Peyer's patch (tissue), 4 donors: Measurements from ENCODE around the gene TARS2. TPM values are rescaled to one million over a fixed set of nuclear protein-coding genes. Genes with fewer than 3 reads are reported as not detected.
A peak's percentile ranks its signal among the peaks of the same experiment; 100 is the strongest.

Source experiments
- DNase-seq, 3 donors: peaks; one replicate each; pipeline ENCODE4 v3.0.0-alpha.2; 2017 to 2019
- H3K27ac ChIP-seq, 4 donors: fragments of 200-600 bp; sonication (generic); one replicate each; pipeline ENCODE4 v1.5.1; 2016 to 2019
- H3K27me3 ChIP-seq, 2 donors: fragments of 200-600 bp; sonication (generic); one replicate each; pipeline ENCODE4 v1.5.1; 2019
- H3K36me3 ChIP-seq, 3 donors: fragments of 200-600 bp; sonication (generic); one replicate each; pipeline ENCODE4 v1.5.1; 2016 to 2019
- H3K4me1 ChIP-seq, 4 donors: fragments of 200-600 bp; sonication (generic); one replicate each; pipeline ENCODE4 v1.5.1; 2016 to 2019
- H3K4me3 ChIP-seq, 4 donors: fragments of 200-600 bp; sonication (generic); 1 replicate in 3 of 4; 2 replicates in 1 of 4; pipeline ENCODE4 v1.5.1; 2016 to 2019; ENCODE audit warnings: mild to moderate bottlenecking in 1 of 4
- H3K9me3 ChIP-seq, 4 donors: fragments of 200-600 bp; sonication (generic); one replicate each; pipeline ENCODE4 v1.5.1; 2016 to 2019; ENCODE audit warnings: mild to moderate bottlenecking in 1 of 4
- CTCF ChIP-seq, 6 experiments: fragments of 450-650 bp in 4 of 6; fragments of 200-600 bp in 2 of 6; sonication (generic) in 1 of 6; IDR thresholded peaks; one replicate each; pipeline ENCODE4 v1.5.1; 2017 to 2019; ENCODE audit warnings: antibody characterized with exemption in 6 of 6, mild to moderate bottlenecking in 3 of 6, moderate library complexity in 1 of 6
- POLR2A ChIP-seq, 2 donors: fragments of 450-650 bp; IDR thresholded peaks; one replicate each; pipeline ENCODE4 v1.5.1; 2017; ENCODE audit warnings: antibody characterized with exemption in 2 of 2, mild to moderate bottlenecking in 2 of 2, moderate library complexity in 2 of 2
- total RNA-seq, 4 donors: library from RNA; depleted of rRNA; stranded (reverse); fragments of >200 nt; gene quantifications; one replicate each; pipeline ENCODE4 v1.1.0, GENCODE V29; 2016

TARS2 gene
- total RNA-seq, 4 donors from 2014 or later, result 7.7 to 15.4 (median 12.3) TPM

DNA sequence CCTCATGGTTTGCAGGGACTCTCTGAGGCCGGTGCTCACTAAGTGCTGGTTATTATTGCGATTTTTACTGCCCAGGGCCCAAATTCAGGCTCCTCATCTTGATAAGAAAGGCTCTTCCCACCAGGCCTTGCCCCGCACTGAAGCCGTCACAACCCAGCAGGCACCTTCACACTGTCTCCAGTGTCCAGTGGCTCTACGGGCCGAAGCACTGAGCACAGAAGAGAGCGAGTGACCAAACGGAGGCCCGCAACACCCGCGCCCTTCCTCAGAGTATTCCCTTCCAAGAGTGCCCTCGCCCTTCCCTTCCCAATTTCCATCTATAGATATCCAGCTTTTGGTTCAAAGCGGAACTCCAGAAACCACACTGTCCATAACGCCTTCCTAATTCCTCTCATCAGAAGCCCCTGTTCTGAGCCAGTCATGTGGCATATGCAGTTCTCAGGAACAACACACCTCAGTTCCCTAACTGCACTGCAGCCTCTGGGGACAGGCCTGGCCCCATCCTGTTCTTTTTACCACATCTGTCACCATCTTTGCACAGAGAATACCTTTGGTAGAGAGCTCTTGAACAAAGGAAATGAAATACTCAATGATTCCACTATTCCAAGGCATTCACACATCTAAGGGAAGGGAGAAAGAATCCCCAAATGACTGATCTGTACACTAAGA is 43.4 kb downstream of the TARS2 start:
- no peaks in the 10 kb centered on the region for H3K36me3 ChIP-seq
- H3K27ac ChIP-seq, result no peak overlapping the region
- TF ChIP-seq POLR2A (IDR thresholded peaks at IDR 0.05), result no peak
- no peak for TF ChIP-seq CTCF (IDR thresholded peaks at IDR 0.05)
- no peak for DNase-seq
- H3K4me1 ChIP-seq, result peaks cover 0 to 12% (median 0%) of the 10 kb centered on the region in 4 donors
- H3K27me3 ChIP-seq, result no peaks in the 10 kb centered on the region
- no peaks in the 10 kb centered on the region for H3K9me3 ChIP-seq
- H3K4me3 ChIP-seq, result no peak overlapping the region

- peaks cover 0 to 12% (median 0%) of the 10 kb centered on the region in 4 donors for H3K4me1 ChIP-seq
- DNase-seq, result no peak
- H3K4me3 ChIP-seq, result no peak overlapping the region
- H3K27ac ChIP-seq, result peak overlapping the region in 2 of 4 donors; percentile 53 to 83
- no peak for TF ChIP-seq POLR2A (IDR thresholded peaks at IDR 0.05)
- no peak for TF ChIP-seq CTCF (IDR thresholded peaks at IDR 0.05)
- no peaks in the 10 kb centered on the region for H3K9me3 ChIP-seq
- H3K27me3 ChIP-seq, result no peaks in the 10 kb centered on the region
- no peaks in the 10 kb centered on the region for H3K36me3 ChIP-seq
These were observed 45.6 kb downstream of the TARS2 start for GRCh38 chr1:150532860-150533259.

DNA sequence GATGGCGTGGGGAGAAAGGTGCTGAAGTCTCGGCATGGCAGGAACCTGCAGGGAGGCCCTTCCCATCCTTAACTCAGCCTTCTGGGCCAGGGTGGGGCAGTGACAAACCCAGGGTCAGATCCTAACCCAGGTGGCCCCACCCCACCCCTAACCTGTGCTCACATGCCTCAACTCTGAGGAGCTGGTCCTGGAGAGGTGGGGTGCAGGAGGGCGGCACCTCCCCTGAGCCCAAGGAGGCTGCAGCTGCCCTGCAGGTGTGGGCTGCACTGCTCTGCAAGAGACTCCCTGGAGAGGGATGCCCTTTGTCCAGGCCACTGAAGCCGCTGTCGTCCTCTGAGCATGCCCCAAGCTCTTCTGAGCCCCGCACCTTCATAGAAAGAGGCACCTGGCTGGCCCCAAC is 46.8 kb downstream of the TARS2 start:
- no peak for TF ChIP-seq POLR2A (IDR thresholded peaks at IDR 0.05)
- no peak for TF ChIP-seq CTCF (IDR thresholded peaks at IDR 0.05)
- no peak for DNase-seq
- H3K4me1 ChIP-seq, result peaks cover 0 to 7% (median 0%) of the 10 kb centered on the region in 4 donors
- no peaks in the 10 kb centered on the region for H3K27me3 ChIP-seq
- no peaks in the 10 kb centered on the region for H3K9me3 ChIP-seq
- H3K4me3 ChIP-seq, result no peak overlapping the region
- no peaks in the 10 kb centered on the region for H3K36me3 ChIP-seq
- H3K27ac ChIP-seq, result no peak overlapping the region

DNA sequence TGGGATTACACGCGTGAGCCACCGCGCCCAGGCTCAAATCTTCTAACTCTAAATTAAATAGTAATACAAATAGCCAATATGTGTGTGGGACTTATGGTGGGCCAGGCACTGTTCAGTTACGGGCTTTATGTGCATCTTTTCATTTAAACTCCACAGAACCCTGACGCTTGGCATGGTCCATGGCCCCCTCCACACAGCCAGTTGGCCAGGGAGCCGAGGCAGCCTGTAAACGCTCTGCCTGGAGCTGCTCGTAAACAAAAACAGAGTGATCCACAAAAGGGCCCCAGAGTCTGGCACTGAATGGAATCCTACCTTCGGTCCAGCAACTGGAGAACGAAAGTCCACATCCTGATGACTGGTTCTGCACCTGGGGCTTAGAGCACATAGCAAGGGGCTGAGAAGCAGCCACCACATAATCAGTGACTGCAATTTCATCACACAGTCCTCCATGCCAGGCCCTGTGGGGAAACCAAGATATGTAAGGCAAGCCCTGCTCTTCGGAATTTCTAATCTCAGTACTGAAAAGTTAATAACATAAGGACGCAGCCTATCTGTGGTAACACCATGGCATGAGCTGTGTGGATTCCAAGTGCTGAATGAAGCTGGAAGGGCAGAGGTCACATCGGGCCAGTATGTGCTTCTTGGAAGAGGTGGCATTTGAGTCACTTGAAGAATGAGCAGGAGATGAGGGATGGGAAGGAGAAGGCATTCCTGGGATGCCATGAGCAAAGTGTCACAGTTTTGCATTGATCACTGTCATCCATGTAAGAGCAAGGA is 48.5 kb downstream of the TARS2 start:
- Histone ChIP-seq H3K9me3 (no peaks in the 10 kb centered on the region), H3K36me3 (no peaks in the 10 kb centered on the region), H3K4me1 (peaks cover 0 to 4% (median 0%) of the 10 kb centered on the region in 4 donors), H3K4me3 (no peak overlapping the region), H3K27me3 (no peaks in the 10 kb centered on the region), H3K27ac (no peak overlapping the region)
- TF ChIP-seq POLR2A (IDR thresholded peaks at IDR 0.05) (no peak), CTCF (IDR thresholded peaks at IDR 0.05) (no peak)
- no peak for DNase-seq

- no peak overlapping the region for H3K4me3 ChIP-seq
- no peaks in the 10 kb centered on the region for H3K9me3 ChIP-seq
- H3K4me1 ChIP-seq, result peaks cover 0 to 4% (median 0%) of the 10 kb centered on the region in 4 donors
- TF ChIP-seq CTCF (IDR thresholded peaks at IDR 0.05) (no peak), POLR2A (IDR thresholded peaks at IDR 0.05) (no peak)
- no peak overlapping the region for H3K27ac ChIP-seq
- no peaks in the 10 kb centered on the region for H3K27me3 ChIP-seq
- no peak for DNase-seq
- no peaks in the 10 kb centered on the region for H3K36me3 ChIP-seq
These were observed 49.9 kb downstream of the TARS2 start for GRCh38 chr1:150536836-150537731.
